K562 (cell line): ENCODE data around the gene EPB41L1. TPM values are rescaled to one million over a fixed set of nuclear protein-coding genes. Genes with fewer than 3 reads are reported as not detected.

Experiments used
- ATAC-seq: fragments of 200-7000 bp; cut with Tn5 transposase; 3 replicates; pipeline ENCODE4 v1.9.1; 2020; ENCODE audit warnings: moderate library complexity
- BruUV-seq: library from RNA; stranded (reverse); fragments of 400-500 nt; replicated peaks from 2 replicates; lab custom pipeline; 2021; lab: Mats Ljungman, UMichigan
- CTCF ChIA-PET: fragments of 300-600 bp; formaldehyde crosslinking; extraction: SDS; loops from one replicate; lab custom pipeline; 2021; ENCODE audit warnings: low intra/inter-chr PET ratio; lab: Yijun Ruan, JAX
- POLR2A ChIA-PET: fragments of 300-600, 350-650 bp; sonication (Branson Sonifier 250); formaldehyde crosslinking; extraction: SDS; loops from one replicate; lab custom pipeline; 2021; ENCODE audit warnings: antibody characterized with exemption, inconsistent platforms; lab: Yijun Ruan, JAX
- DNase-seq, 4 experiments: peaks; one replicate each; pipeline versions ENCODE4 v3.0.0 to v3.0.0-alpha.2; 2011 to 2018; ENCODE audit warnings: low spot score in 3 of 4, mixed read lengths in 3 of 4; ENCODE audit errors: extremely low read depth in 1 of 4
- FAIRE-seq: peaks from 2 replicates; lab custom pipeline; 2011; peaks lifted over from hg19 to GRCh38; lab: Jason Lieb, UNC
- H2AFZ ChIP-seq: 2 replicates; pipeline ENCODE4 v1.6.0; 2011; ENCODE audit warnings: low read depth, low read length, control low read depth, inconsistent platforms
- H3K27ac ChIP-seq: fragments of 200-600 bp; 3 replicates; pipeline ENCODE4 v1.8.0; 2011; ENCODE audit warnings: low read depth, mild to moderate bottlenecking, control low read depth, inconsistent platforms, low read length, moderate library complexity, mixed read lengths; ENCODE audit errors: extremely low read depth
- H3K27me3 ChIP-seq, 2 experiments: fragments of 300-600 bp in 1 of 2; 2 replicates in 1 of 2; 3 replicates in 1 of 2; pipeline versions ENCODE4 v1.6.0 to v1.8.0; 2011; ENCODE audit warnings: inconsistent platforms in 2 of 2, low read length in 2 of 2, mild to moderate bottlenecking in 1 of 2, mixed read lengths in 1 of 2, moderate library complexity in 1 of 2; ENCODE audit not compliant: control insufficient read depth in 2 of 2, insufficient read depth in 2 of 2
- H3K36me3 ChIP-seq: fragments of 300-600 bp; 3 replicates; pipeline ENCODE4 v1.8.0; 2011; ENCODE audit warnings: mild to moderate bottlenecking, low read length, inconsistent platforms; ENCODE audit not compliant: control insufficient read depth, insufficient read depth
- H3K4me1 ChIP-seq, 2 experiments: fragments of 200-600 bp in 1 of 2; replicated peaks in 1 of 2; 2 replicates in 1 of 2; 3 replicates in 1 of 2; pipeline versions ENCODE4 v1.5.1 to v1.8.0; 2011; ENCODE audit warnings: inconsistent platforms in 2 of 2, low read length in 2 of 2, mild to moderate bottlenecking in 1 of 2, mixed read lengths in 1 of 2, moderate library complexity in 1 of 2; ENCODE audit not compliant: control insufficient read depth in 2 of 2, insufficient read depth in 2 of 2
- H3K4me2 ChIP-seq: 2 replicates; pipeline ENCODE4 v1.6.1; 2011; ENCODE audit warnings: low read length, control low read depth, inconsistent platforms, mixed read lengths; ENCODE audit not compliant: insufficient read depth
- H3K4me3 ChIP-seq: fragments of 200-600 bp; sonication (generic), shearing (Covaris generic); 2 replicates; pipeline ENCODE4 v1.5.1; 2016; ENCODE audit warnings: control low read depth, inconsistent platforms
- H3K79me2 ChIP-seq: fragments of 200-600 bp; 3 replicates; pipeline ENCODE4 v1.8.0; 2011; ENCODE audit warnings: low read length, inconsistent platforms; ENCODE audit not compliant: control insufficient read depth, insufficient read depth
- H3K9ac ChIP-seq, 2 experiments: 2 replicates each; pipeline versions ENCODE4 v1.6.0 to v1.6.1; 2011; ENCODE audit warnings: low read depth in 2 of 2, low read length in 2 of 2, control low read depth in 1 of 2, inconsistent platforms in 1 of 2, mild to moderate bottlenecking in 1 of 2, mixed read lengths in 1 of 2; ENCODE audit not compliant: insufficient read depth in 1 of 2
- H3K9me1 ChIP-seq: one replicate; pipeline ENCODE4 v1.6.0; 2011; ENCODE audit warnings: inconsistent platforms, mild to moderate bottlenecking, low read length, moderate library complexity; ENCODE audit not compliant: control insufficient read depth, insufficient read depth
- H3K9me3 ChIP-seq: replicated peaks from 2 replicates; pipeline ENCODE4 v1.5.1; 2011; ENCODE audit warnings: low read depth, low read length, inconsistent platforms; ENCODE audit not compliant: control insufficient read depth, insufficient read depth
- H4K20me1 ChIP-seq: replicated peaks from 2 replicates; pipeline ENCODE4 v1.6.1; 2011; ENCODE audit warnings: low read length, inconsistent platforms, mixed read lengths; ENCODE audit not compliant: control insufficient read depth, insufficient read depth
- ARID2 ChIP-seq: fragments of 450-650 bp; IDR thresholded peaks from 2 replicates; pipeline ENCODE4 v1.6.1; 2017; ENCODE audit warnings: antibody characterized with exemption, mild to moderate bottlenecking
- ATF7 ChIP-seq: fragments of 450-650 bp; IDR thresholded peaks from 2 replicates; pipeline ENCODE4 v1.7.1; 2014; ENCODE audit warnings: mild to moderate bottlenecking, moderate library complexity
- CBX2 ChIP-seq: fragments of 200-600 bp; sonication (generic); IDR thresholded peaks from one replicate; pipeline ENCODE4 v1.6.1; 2012; ENCODE audit warnings: mild to moderate bottlenecking, low read length, inconsistent platforms; ENCODE audit not compliant: insufficient read depth, poor library complexity, severe bottlenecking
- CREB3L1 ChIP-seq: fragments of 450-650 bp; IDR thresholded peaks from 2 replicates; pipeline ENCODE4 v1.6.1; 2014; ENCODE audit warnings: low read depth, mild to moderate bottlenecking, moderate library complexity, borderline replicate concordance
- CTCF ChIP-seq, 3 experiments: IDR thresholded peaks in 2 of 3; conservative IDR thresholded peaks in 1 of 3; 2 replicates each; pipeline ENCODE4 v1.5.1; 2011 to 2012; ENCODE audit warnings: low read length in 3 of 3, mild to moderate bottlenecking in 3 of 3, control low read depth in 2 of 3, improper control_type of control experiment in 1 of 3, inconsistent platforms in 1 of 3, low read depth in 1 of 3, mixed read lengths in 1 of 3, moderate library complexity in 1 of 3; ENCODE audit not compliant: insufficient read depth in 2 of 3
- DEAF1 ChIP-seq: fragments of 450-650 bp; formaldehyde crosslinking; IDR thresholded peaks from 2 replicates; pipeline ENCODE4 v1.4.0; 2020; ENCODE audit warnings: mild to moderate bottlenecking, moderate library complexity
- MAX ChIP-seq: sonication (generic); formaldehyde crosslinking; IDR thresholded peaks from 2 replicates; pipeline ENCODE4 v1.9.0; 2022; ENCODE audit warnings: mild to moderate bottlenecking, missing genetic modification reagents
- MCM2 ChIP-seq: fragments of 450-650 bp; IDR thresholded peaks from 2 replicates; pipeline ENCODE4 v1.6.1; 2017; ENCODE audit warnings: low read depth, mild to moderate bottlenecking
- NCOA4 ChIP-seq: fragments of 450-650 bp; IDR thresholded peaks from 2 replicates; pipeline ENCODE4 v1.6.1; 2018; ENCODE audit warnings: mild to moderate bottlenecking; ENCODE audit not compliant: partially characterized antibody
- PRPF4 ChIP-seq: fragments of 200-400 bp; formaldehyde crosslinking; IDR thresholded peaks from one replicate; pipeline ENCODE4 v1.6.1; 2017; ENCODE audit warnings: low read length, low read depth, mild to moderate bottlenecking; ENCODE audit not compliant: insufficient read depth, poor library complexity, severe bottlenecking
- RAD21 ChIP-seq, 2 experiments: fragments of 250-450 bp in 1 of 2; fragments of 450-650 bp in 1 of 2; sonication (Bioruptor Pico) in 1 of 2; formaldehyde crosslinking in 1 of 2; IDR thresholded peaks in 1 of 2; conservative IDR thresholded peaks in 1 of 2; 2 replicates each; pipeline versions ENCODE4 v1.4.0 to v1.8.0; 2020 to 2022; ENCODE audit warnings: mild to moderate bottlenecking in 2 of 2, moderate library complexity in 1 of 2
- SIN3B ChIP-seq: fragments of 450-650 bp; IDR thresholded peaks from 2 replicates; pipeline ENCODE4 v1.6.1; 2017; ENCODE audit warnings: low read depth, mild to moderate bottlenecking, moderate library complexity
- SMAD2 ChIP-seq: fragments of 150-350 bp; IDR thresholded peaks from 2 replicates; pipeline ENCODE4 v1.6.1; 2014; ENCODE audit warnings: low read depth, mild to moderate bottlenecking, low read length
- SRF ChIP-seq, 2 experiments: fragments of 250-450, 450-650 bp in 1 of 2; sonication (Bioruptor Pico) in 1 of 2; sonication (generic) in 1 of 2; formaldehyde crosslinking; IDR thresholded peaks; 2 replicates each; pipeline versions ENCODE4 v1.5.0 to v1.5.1; 2020 to 2022; ENCODE audit warnings: mild to moderate bottlenecking in 1 of 2, missing genetic modification reagents in 1 of 2
- TCF7L2 ChIP-seq: fragments of 150-350 bp; IDR thresholded peaks from 2 replicates; pipeline ENCODE4 v1.6.1; 2016; ENCODE audit warnings: low read depth, mild to moderate bottlenecking, low read length, moderate library complexity
- ZNF589 ChIP-seq: fragments of 200-800 bp; sonication (Bioruptor generic); IDR thresholded peaks from 2 replicates; pipeline ENCODE4 v1.6.1; 2016; ENCODE audit warnings: low read depth, missing genetic modification characterization, missing compliant biosample characterization
- WGBS: fragments of 100-300 bp; shearing (Covaris generic); methylation state at CpG from one replicate; pipeline ENCODE4 v1.1.6; 2016; ENCODE audit warnings: low coverage, mixed read lengths; ENCODE audit not compliant: insufficient coverage; ENCODE audit errors: missing lambda C conversion rate; 5-methylcytosine and 5-hydroxymethylcytosine counted together
- in situ Hi-C: fragments of 300-500 bp; cut with MboI; formaldehyde crosslinking; loops from 4 replicates; pipeline ENCODE4 v1.15.0; 2018; ENCODE audit warnings: inconsistent platforms, mixed read lengths
- intact Hi-C: fragments of 100-400 bp; cut with micrococcal nuclease; formaldehyde crosslinking; loops from 2 replicates; pipeline ENCODE4 v1.14.2; 2022
- polyA plus RNA-seq, 8 experiments: library from polyadenylated mRNA; depleted of rRNA in 4 of 8; stranded (reverse) in 5 of 8; unstranded in 3 of 8; fragments of >200 nt; fragmentation: Nextera tagmentation in 2 of 8; fragmentation: Illumina TruSeq in 1 of 8; extraction: Ambion mirVana in 2 of 8; extraction: Trizol in 1 of 8; gene quantifications; 2 replicates each; pipeline versions ENCODE4 v1.2.1 to v1.2.3, GENCODE V29; 2011 to 2014; ENCODE audit warnings: inconsistent platforms in 1 of 8, missing spikeins in 1 of 8
- total RNA-seq, 7 experiments: library from RNA; depleted of rRNA in 6 of 7; stranded (reverse); fragments of >200 nt in 6 of 7; fragmentation: Illumina TruSeq in 2 of 7; extraction: Trizol in 2 of 7; gene quantifications; 2 replicates each; pipeline versions ENCODE4 v1.2.1 to v1.2.3, GENCODE V29; 2011 to 2021; ENCODE audit warnings: low replicate concordance in 1 of 7

EPB41L1 gene
- total and polyA plus RNA-seq, 9 of the 15 experiments (the other 6 are each of a cell fraction or from before 2014, with no cell fraction given): 0.11 to 4.3 (median 1.3) TPM

- POLR2A ChIA-PET: no interaction called here
- DNase-seq (peak; percentile 51 to 59 (median 56)), FAIRE-seq (peak; percentile 93), ATAC-seq (peak; percentile 83)
- peaks cover 27 to 63% of the 10 kb centered on the region in 2 experiments for H3K27me3 ChIP-seq
- H3K9me1 ChIP-seq: no peaks in the 10 kb centered on the region
- H3K9me3 ChIP-seq: no peaks in the 10 kb centered on the region
- peaks cover 11% of the 10 kb centered on the region for H4K20me1 ChIP-seq
- no TSS peak for BruUV-seq
- 4% methylated on average over 5 of the region's 5 CpGs for WGBS
- no peak overlapping the region for H2AFZ ChIP-seq
- no peak overlapping the region for H3K27ac ChIP-seq
- CTCF ChIA-PET: interaction anchor here (0.5 to 1.8 kb wide), 2 partner anchors 11 to 225 kb away, joined by 3 to 7 read pairs; no protein-coding TSS in a partner anchor
- no peaks in the 10 kb centered on the region for H3K79me2 ChIP-seq
- intact Hi-C loops (loop anchor here (1.0 to 2.0 kb wide), 2 partner anchors 184 to 225 kb away; no protein-coding TSS in a partner anchor), in situ Hi-C loops (loop anchor here (25.0 kb wide), 1 partner anchor 223 kb away; no protein-coding TSS in a partner anchor)
- H3K4me2 ChIP-seq: no peak overlapping the region
- no peak overlapping the region for H3K9ac ChIP-seq
- H3K36me3 ChIP-seq: no peaks in the 10 kb centered on the region
- H3K4me1 ChIP-seq: no peaks in the 10 kb centered on the region
- H3K4me3 ChIP-seq: no peak overlapping the region
- TF ChIP-seq CTCF (IDR thresholded peaks at IDR 0.05 in 2 of 3, conservative IDR thresholded peaks at IDR 0.05 in 1 of 3; ENCODE audit: insufficient read depth in 2 of 3, low read depth in 1 of 3, low read length in 3 of 3): peak; percentile 75 to 85 (median 81)
- no peak for TF ChIP-seq NCOA4
- TF ChIP-seq DEAF1 (CRISPR knock-in tag): peak; percentile 11; the same call in 1 of the 2 replicates
- TF ChIP-seq ZNF589 (CRISPR knock-in tag): no peak
- TF ChIP-seq ARID2: 0 out of 2 replicates have a peak, but pooled peaks have one; percentile 17
- TF ChIP-seq ATF7: no peak
- TF ChIP-seq RAD21 (CRISPR knock-in tag; conservative IDR thresholded peaks at IDR 0.05 in 1 of 2, IDR thresholded peaks at IDR 0.05 in 1 of 2): peak; percentile 58 to 81
- no peak for TF ChIP-seq PRPF4
- TF ChIP-seq SMAD2: no peak
- TF ChIP-seq CBX2: no peak
- TF ChIP-seq MCM2: no peak
- peak in 1 of 2 experiments; percentile 77; a peak in 1 of 4 replicates for TF ChIP-seq SRF (CRISPR knock-in tag; IDR thresholded peaks at IDR 0.05)
- 0 out of 2 replicates have a peak, but pooled peaks have one; percentile 11 for TF ChIP-seq MAX (CRISPR knock-in tag)
- no peak for TF ChIP-seq CREB3L1
- no peak for TF ChIP-seq TCF7L2
- TF ChIP-seq SIN3B: no peak
These were observed 60.2 kb downstream of the EPB41L1 start for GRCh38 chr20:36214684-36215256.
